ENCODE results near the gene PRDM1.

Gene PRDM1

GRCh38 chr6:106120406-106120805 lies 34.3 kb downstream of the PRDM1 start:
- no peak for DNase-seq (ENCODE audit: extremely low read depth, insufficient read length)
- TF ChIP-seq, protein P1, sequence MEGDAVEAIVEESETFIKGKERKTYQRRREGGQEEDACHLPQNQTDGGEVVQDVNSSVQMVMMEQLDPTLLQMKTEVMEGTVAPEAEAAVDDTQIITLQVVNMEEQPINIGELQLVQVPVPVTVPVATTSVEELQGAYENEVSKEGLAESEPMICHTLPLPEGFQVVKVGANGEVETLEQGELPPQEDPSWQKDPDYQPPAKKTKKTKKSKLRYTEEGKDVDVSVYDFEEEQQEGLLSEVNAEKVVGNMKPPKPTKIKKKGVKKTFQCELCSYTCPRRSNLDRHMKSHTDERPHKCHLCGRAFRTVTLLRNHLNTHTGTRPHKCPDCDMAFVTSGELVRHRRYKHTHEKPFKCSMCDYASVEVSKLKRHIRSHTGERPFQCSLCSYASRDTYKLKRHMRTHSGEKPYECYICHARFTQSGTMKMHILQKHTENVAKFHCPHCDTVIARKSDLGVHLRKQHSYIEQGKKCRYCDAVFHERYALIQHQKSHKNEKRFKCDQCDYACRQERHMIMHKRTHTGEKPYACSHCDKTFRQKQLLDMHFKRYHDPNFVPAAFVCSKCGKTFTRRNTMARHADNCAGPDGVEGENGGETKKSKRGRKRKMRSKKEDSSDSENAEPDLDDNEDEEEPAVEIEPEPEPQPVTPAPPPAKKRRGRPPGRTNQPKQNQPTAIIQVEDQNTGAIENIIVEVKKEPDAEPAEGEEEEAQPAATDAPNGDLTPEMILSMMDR (IDR thresholded peaks at IDR 0.05; ENCODE audit: insufficient read depth, low read length, poor library complexity, severe bottlenecking), result no peak
- Histone ChIP-seq H3K36me3 (ENCODE audit: control insufficient read depth, insufficient read depth, low read length) (no peaks in the 10 kb centered on the region), H3K27me3 (replicated peaks; ENCODE audit: control insufficient read depth, insufficient read depth, low read length) (no peaks in the 10 kb centered on the region), H3K4me3 (replicated peaks; ENCODE audit: low read depth, low read length) (no peak overlapping the region)

- no peaks in the 10 kb centered on the region for H3K36me3 ChIP-seq (ENCODE audit: control insufficient read depth, insufficient read depth, low read length)
- TF ChIP-seq, protein P1 (IDR thresholded peaks at IDR 0.05; ENCODE audit: insufficient read depth, low read length, poor library complexity, severe bottlenecking), result no peak
- DNase-seq (ENCODE audit: extremely low read depth, insufficient read length), result no peak
- H3K4me3 ChIP-seq (replicated peaks; ENCODE audit: low read depth, low read length), result no peak overlapping the region
- H3K27me3 ChIP-seq (replicated peaks; ENCODE audit: control insufficient read depth, insufficient read depth, low read length), result no peaks in the 10 kb centered on the region
Observed at GRCh38 chr6:106122306-106122918, 36.3 kb downstream of the PRDM1 start.

DNA sequence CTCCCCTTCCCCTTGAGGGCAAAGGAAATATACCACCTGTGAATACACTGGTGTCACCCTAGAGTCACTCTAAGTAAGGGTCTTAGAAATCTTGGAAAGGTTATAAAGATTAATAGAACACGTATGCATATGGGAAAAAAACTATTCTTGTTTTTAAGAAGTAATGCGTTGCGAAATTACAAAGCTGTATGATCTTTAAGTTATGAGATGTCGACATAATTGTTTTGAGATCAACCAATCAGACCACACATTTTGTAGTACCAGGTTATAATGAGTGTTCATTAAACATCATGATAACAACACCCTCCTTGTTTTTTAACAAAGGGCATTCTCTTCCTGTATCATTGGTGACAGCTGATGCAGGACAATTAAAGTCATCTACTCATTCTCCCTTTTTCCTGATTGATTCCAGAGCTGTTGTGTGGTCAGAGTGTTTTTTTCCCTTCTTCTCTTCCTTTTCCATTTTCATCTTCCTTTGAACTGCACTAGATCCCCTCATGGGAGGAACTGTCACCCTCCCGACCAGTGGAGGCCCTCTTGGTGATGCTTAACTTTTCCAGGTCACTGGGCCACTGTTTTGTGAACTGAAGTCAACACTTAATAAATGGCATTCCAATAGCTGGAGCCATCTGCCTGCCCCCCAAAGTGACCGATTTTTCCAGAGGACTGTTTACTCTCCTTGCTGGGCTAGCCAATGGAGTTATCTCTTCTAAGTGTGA lies 37.0 kb downstream of the PRDM1 start:
- H3K27me3 ChIP-seq (replicated peaks; ENCODE audit: control insufficient read depth, insufficient read depth, low read length), result no peaks in the 10 kb centered on the region
- no peak overlapping the region for H3K4me3 ChIP-seq (replicated peaks; ENCODE audit: low read depth, low read length)
- TF ChIP-seq, protein P1 (IDR thresholded peaks at IDR 0.05; ENCODE audit: insufficient read depth, low read length, poor library complexity, severe bottlenecking), result no peak
- no peaks in the 10 kb centered on the region for H3K36me3 ChIP-seq (ENCODE audit: control insufficient read depth, insufficient read depth, low read length)
- no peak for DNase-seq (ENCODE audit: extremely low read depth, insufficient read length)

GRCh38 chr6:106124015-106124414 lies 37.9 kb downstream of the PRDM1 start:
- Histone ChIP-seq H3K36me3 (ENCODE audit: control insufficient read depth, insufficient read depth, low read length) (no peaks in the 10 kb centered on the region), H3K27me3 (replicated peaks; ENCODE audit: control insufficient read depth, insufficient read depth, low read length) (no peaks in the 10 kb centered on the region), H3K4me3 (replicated peaks; ENCODE audit: low read depth, low read length) (no peak overlapping the region)
- TF ChIP-seq, protein P1 (IDR thresholded peaks at IDR 0.05; ENCODE audit: insufficient read depth, low read length, poor library complexity, severe bottlenecking), result no peak
- no peak for DNase-seq (ENCODE audit: extremely low read depth, insufficient read length)

DNA sequence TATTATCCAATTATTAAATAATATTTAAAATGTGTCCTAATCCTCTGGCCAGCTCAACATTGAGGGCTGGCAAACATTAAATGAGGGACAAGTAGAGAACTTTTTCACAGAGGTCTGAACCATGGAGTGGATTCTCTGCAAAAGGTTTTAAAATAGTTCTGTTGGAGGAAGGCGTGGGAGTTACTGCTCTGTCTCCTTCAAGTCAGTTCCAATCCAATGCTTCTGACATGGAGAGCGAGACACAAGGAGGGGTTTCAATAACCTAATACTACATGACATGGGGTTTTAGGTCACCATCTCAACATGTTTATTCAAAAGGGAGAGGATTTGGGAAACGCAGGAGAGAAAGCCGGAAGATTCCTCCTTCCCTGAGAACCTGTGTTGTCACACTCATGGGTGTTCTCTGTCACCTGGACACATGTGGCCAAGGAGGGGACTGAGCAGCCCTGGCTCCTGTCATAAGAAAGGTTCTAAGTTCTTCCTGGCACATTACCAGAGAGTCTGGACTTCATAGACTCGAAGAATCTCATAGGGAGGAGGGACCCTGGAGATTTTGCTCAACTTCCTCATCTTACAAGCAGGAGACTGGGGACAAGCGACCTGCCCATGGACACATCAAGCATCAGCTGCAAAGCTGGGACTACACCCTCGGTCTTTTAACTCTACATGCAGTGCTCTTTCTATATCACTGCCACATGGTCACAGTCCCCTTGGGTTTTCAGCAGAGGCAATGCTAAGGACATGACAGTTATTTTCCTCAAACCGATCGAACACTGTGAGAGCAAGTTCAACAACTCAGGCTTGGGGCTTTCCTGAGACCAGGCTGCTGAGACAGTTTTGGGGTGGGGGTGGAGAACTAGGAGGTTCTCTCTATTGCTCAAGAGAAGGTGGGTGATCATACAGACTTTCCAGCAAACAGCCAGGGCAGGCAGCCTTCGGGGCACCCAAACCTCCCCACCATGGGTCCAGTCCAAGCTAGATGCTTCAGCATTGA lies 38.6 kb downstream of the PRDM1 start:
- Histone ChIP-seq H3K27me3 (replicated peaks; ENCODE audit: control insufficient read depth, insufficient read depth, low read length) (no peaks in the 10 kb centered on the region), H3K4me3 (replicated peaks; ENCODE audit: low read depth, low read length) (no peak overlapping the region), H3K36me3 (ENCODE audit: control insufficient read depth, insufficient read depth, low read length) (no peaks in the 10 kb centered on the region)
- TF ChIP-seq, protein P1 (IDR thresholded peaks at IDR 0.05; ENCODE audit: insufficient read depth, low read length, poor library complexity, severe bottlenecking), result no peak
- no peak for DNase-seq (ENCODE audit: extremely low read depth, insufficient read length)
